NK-92 (cell line): ENCODE measurements around the gene TTC6.

Experiments used
- DNase-seq: peaks from one replicate; lab custom pipeline; 2025; ENCODE audit not compliant: unreplicated experiment; lab: John Stamatoyannopoulos, UW

TTC6 gene

GRCh38 chr14:37618498-37619028 lies 23.1 kb downstream of the TTC6 start:
- DNase-seq: no peak

DNA sequence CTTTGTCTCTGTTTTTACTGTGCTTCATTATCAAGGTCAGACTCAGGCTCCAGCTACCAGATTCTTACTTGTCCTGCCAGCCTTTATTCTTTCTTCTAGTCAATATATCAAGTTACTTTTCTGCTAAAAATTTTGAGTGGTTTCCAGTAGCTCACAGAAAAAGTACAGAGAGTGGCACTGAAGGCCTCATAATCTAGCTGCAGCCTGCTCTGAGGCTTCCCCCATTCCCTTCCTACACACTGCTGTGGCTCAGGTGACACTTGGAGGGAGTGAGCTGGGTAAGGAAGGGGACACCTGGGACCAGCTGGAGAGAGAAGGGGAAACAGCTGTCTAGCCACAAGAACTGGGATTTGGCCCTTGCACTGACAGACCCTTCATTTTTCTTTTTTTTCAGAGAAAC lies 25.4 kb downstream of the TTC6 start:
- DNase-seq: no peak

DNA sequence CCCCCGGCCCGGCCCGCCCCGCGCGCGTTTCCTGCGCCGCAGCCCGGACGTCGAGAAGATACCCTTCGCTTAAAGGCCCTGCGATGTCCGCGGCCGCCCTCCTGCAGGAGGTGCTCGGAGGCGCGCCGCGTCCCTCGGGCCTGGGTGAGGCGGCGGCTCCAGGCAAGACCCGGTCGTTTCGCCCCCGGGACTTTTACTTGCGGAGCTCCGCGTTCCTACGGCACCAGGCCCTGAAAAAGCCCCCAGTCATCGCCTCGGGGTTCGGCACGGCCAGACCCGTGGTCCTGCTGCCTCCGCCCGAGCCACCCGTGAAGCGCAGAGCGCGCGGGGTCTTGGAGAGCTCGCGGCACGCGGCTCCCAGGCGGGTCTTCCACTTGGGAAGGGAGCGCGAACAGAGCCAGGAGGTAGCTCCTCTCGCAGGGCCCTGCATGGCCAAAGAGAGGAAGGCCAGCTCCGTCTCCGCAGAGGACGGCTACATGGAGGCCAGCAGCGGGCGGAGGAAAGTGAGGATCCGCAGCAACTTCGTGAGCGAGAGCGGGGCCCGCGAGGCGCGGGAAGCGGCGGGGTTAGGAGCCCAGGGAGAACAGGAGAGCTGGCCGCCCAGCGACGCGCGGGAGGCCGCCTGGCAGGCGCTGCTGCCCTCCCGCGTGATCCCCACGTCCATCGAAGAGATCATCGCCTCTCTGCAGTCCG lies 26.9 kb downstream of the TTC6 start:
- no peak for DNase-seq

DNA sequence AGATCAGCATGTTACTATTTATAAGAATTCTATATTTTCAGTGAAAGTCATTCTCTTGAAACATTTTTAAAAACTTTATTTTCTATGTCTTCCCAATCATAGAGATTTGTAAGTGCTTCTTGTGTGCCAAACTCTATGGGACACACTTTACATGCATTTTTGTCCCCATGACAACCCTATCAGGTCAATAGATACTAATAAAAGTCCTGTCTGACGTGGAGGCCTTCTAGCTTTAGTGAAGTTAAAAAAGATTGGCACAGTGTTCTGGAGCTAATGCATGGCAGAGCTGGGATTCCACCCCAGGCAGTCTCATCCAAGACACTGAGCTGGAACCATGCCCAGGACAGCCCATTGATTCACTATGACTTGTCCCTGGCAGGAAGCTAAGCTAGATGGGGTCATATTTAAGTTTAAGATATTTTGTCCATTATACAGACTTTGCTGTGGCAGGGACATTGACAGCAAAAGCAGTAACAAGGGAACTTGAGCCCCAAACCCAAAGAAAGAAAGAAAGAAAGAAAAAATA lies 28.1 kb downstream of the TTC6 start:
- no peak for DNase-seq

- DNase-seq: no peak
Measured at GRCh38 chr14:37623971-37624370, 28.5 kb downstream of the TTC6 start.

DNA sequence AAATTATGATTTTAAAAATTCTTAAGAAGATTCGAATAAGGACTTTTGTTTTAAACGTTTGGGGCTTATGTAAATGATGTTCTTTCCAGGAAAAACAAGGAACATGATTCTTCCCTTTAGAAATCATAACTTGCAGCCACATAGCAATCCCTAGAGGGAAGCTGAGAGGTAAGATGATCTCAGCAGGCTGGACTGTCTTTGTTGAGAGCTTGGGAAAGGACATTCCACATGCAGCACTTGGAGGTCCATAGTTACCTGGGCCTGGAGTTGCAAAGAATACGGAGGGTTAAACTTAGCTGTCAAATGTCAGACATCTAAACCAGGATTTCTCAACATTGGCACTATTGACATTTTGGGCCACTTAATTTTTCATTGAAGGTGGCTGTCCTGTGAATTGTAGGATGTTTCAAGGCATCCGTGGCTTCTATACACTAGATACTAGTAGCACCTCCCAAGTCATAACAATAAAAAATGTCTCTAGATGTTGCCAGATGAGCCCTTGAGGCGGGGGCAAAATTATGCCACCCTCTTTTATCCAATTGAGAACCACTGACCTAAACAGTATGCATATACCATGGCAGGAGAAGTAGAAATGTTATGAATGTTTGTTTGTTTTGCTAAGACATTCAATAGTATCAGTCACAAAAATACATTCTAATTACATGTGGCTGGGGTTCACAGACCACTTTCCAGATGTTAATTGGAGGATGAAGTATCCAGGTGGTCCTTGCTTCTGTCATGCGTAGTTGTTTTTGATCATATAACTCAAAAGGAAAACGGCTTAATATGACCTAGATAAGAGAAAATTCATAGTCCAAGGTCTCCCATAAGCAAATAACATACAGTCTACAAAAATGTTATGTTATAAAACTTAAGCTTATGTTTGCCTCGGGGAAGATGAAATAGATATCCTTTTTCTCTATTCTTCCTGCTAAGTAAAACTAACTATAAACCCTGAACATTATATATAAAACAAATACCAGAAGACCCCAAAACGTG lies 30.5 kb downstream of the TTC6 start:
- no peak for DNase-seq

DNA sequence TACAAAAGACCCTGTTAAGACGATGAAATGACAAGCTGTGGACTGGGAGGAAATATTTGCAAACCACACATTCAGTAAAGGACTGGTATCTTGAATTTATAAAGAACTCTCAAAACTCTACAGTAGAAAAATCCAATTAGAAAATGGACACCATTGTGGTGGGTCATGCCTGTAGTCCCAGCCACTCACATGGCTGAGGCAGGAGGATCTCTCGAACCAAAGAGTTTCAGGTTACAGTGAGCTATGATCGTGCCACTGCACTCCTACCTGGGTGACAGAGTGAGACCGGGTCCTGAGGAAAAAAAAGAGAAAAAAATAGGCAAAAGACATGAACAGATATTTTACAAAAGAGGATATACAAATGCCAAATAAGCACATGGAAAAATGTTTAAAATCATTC lies 41.9 kb downstream of the TTC6 start:
- DNase-seq: no peak

GRCh38 chr14:37638599-37638998 lies 43.2 kb downstream of the TTC6 start:
- no peak for DNase-seq

GRCh38 chr14:37641117-37641516 lies 45.7 kb downstream of the TTC6 start:
- no peak for DNase-seq

DNA sequence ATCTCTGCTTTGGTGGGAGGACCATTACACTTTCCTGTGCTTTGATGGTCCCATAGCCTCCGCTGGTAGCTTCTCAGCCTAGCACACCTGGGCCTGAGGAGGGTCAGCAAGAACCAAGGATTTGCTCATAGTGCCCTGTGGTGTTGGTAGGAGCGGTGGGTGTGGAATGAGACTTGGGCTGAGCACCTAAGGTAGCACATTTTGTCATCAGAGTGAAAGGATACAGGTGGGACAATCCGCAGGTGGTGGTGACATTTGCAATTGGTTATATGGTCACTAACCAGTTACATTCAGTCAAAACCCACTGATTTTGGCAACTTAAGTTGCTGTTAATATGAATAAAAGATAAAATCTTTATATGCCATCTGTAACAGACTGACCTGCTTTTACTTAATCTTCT lies 46.7 kb downstream of the TTC6 start:
- DNase-seq: no peak

DNA sequence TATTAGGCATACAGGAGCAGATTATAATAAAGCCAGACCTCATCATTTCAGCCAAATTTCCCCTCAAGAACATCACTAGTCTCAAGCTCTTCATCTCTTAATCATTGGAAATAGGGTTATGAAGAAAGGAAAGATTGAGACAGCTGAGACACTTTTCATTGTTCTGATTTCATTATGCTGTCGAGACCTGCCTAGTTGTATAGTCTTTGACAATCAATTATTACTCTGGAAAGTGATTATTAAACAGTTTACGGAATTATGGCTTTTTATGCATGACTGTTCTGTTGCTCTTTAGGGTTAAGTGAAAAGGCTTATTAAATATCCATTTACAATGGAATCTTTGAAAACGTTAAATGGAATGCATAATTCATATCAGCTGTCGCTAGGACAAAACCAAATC lies 48.3 kb downstream of the TTC6 start:
- DNase-seq: no peak
